Activated CD8-positive, alpha-beta memory T cell treated with anti-CD3 and anti-CD28 coated beads, Interleukin-2, amount 10 ng/mL, durations not matched to agents 7 days and 5 days (primary cell): ENCODE data around the gene ZSWIM6. TPM values are rescaled to one million over a fixed set of nuclear protein-coding genes. Genes with fewer than 3 reads are reported as not detected.
"Not testable (repeated sequence)": the region's sequence is repeated elsewhere in the genome, so short reads cannot be mapped to it uniquely, and the experiment has no call there.

ENCODE experiments used
- ATAC-seq: fragments of 150-1000 bp; cut with Tn5 transposase; one replicate; pipeline ENCODE4 v1.10.0; 2021; ENCODE audit warnings: moderate library complexity
- CTCF ChIA-PET: fragments of 350-600 bp; sonication (Branson Sonifier 250); formaldehyde crosslinking; loops from one replicate; lab custom pipeline; 2021; ENCODE audit warnings: antibody characterized with exemption; lab: Charles Lee
- DNase-seq: peaks from one replicate; pipeline ENCODE4 v3.0.0-alpha.2; 2020
- H3K27ac Mint-ChIP-seq: one replicate; pipeline ENCODE4 v1.8.0; 2021; ENCODE audit warnings: mild to moderate bottlenecking, mixed read lengths
- H3K27me3 Mint-ChIP-seq: one replicate; pipeline ENCODE4 v1.8.0; 2021; ENCODE audit warnings: mixed read lengths
- H3K36me3 Mint-ChIP-seq: one replicate; pipeline ENCODE4 v1.8.0; 2021; ENCODE audit warnings: mild to moderate bottlenecking, mixed read lengths
- H3K4me1 Mint-ChIP-seq: one replicate; pipeline ENCODE4 v1.8.0; 2021; ENCODE audit warnings: mixed read lengths
- H3K4me3 Mint-ChIP-seq: one replicate; pipeline ENCODE4 v1.8.0; 2021; ENCODE audit warnings: mild to moderate bottlenecking, moderate library complexity, mixed read lengths
- H3K9me3 Mint-ChIP-seq: one replicate; pipeline ENCODE4 v1.8.0; 2022; ENCODE audit warnings: low read depth, mixed read lengths
- total RNA-seq, 2 experiments: library from RNA; stranded (reverse); gene quantifications; one replicate each; pipeline ENCODE4 v1.2.3, GENCODE V29; 2021

ZSWIM6 gene
- total RNA-seq, 2 experiments from 2014 or later, result 5.9 to 7.6 TPM

GRCh38 chr5:61401726-61402125, 69.7 kb downstream of the ZSWIM6 start:
- CTCF ChIA-PET, result no interaction called here
- no peak overlapping the region for H3K27ac Mint-ChIP-seq
- H3K4me1 Mint-ChIP-seq, result peaks cover 9% of the 10 kb centered on the region
- H3K4me3 Mint-ChIP-seq, result no peak overlapping the region
- no peaks in the 10 kb centered on the region for H3K9me3 Mint-ChIP-seq
- no peaks in the 10 kb centered on the region for H3K27me3 Mint-ChIP-seq
- no peak for ATAC-seq
- no peak for DNase-seq
- peaks cover 5% of the 10 kb centered on the region for H3K36me3 Mint-ChIP-seq

GRCh38 chr5:61402244-61402823, 70.3 kb downstream of the ZSWIM6 start:
- Mint-ChIP-seq H3K27me3 (no peaks in the 10 kb centered on the region), H3K27ac (no peak overlapping the region), H3K4me3 (no peak overlapping the region), H3K36me3 (peaks cover 5% of the 10 kb centered on the region), H3K4me1 (peaks cover 9% of the 10 kb centered on the region), H3K9me3 (no peaks in the 10 kb centered on the region)
- ATAC-seq (no peak), DNase-seq (no peak)
- CTCF ChIA-PET, result no interaction called here

GRCh38 chr5:61402970-61403900, 71.2 kb downstream of the ZSWIM6 start:
- H3K27ac Mint-ChIP-seq, result no peak overlapping the region

GRCh38 chr5:61405511-61406295, 73.6 kb downstream of the ZSWIM6 start:
- ATAC-seq (no peak), DNase-seq (no peak)
- Mint-ChIP-seq H3K27me3 (peaks cover 4% of the 10 kb centered on the region), H3K4me1 (peaks cover 31% of the 10 kb centered on the region), H3K27ac (no peak overlapping the region), H3K4me3 (no peak overlapping the region), H3K9me3 (peaks cover 2% of the 10 kb centered on the region), H3K36me3 (peaks cover 8% of the 10 kb centered on the region)
- CTCF ChIA-PET, result no interaction called here

More at GRCh38 chr5:61402970-61403900, 71.2 kb downstream of the ZSWIM6 start:
- H3K9me3 Mint-ChIP-seq, result no peaks in the 10 kb centered on the region
- H3K36me3 Mint-ChIP-seq, result peaks cover 5% of the 10 kb centered on the region
- peaks cover 4% of the 10 kb centered on the region for H3K27me3 Mint-ChIP-seq
- DNase-seq (no peak), ATAC-seq (no peak)
- peaks cover 15% of the 10 kb centered on the region for H3K4me1 Mint-ChIP-seq
- H3K4me3 Mint-ChIP-seq, result no peak overlapping the region
- CTCF ChIA-PET, result interaction anchor here (0.7 kb wide), 1 partner anchor 129 kb away, joined by 3 read pairs; no protein-coding TSS in a partner anchor

GRCh38 chr5:61406497-61406896, 74.4 kb downstream of the ZSWIM6 start:
- H3K4me3 Mint-ChIP-seq, H3K27me3 Mint-ChIP-seq, H3K36me3 Mint-ChIP-seq, H3K9me3 Mint-ChIP-seq, DNase-seq, ATAC-seq, CTCF ChIA-PET, H3K27ac Mint-ChIP-seq: not testable (repeated sequence)
- peaks cover 31% of the 10 kb centered on the region for H3K4me1 Mint-ChIP-seq

- Mint-ChIP-seq H3K9me3 (peaks cover 2% of the 10 kb centered on the region), H3K27ac (no peak overlapping the region), H3K36me3 (peaks cover 8% of the 10 kb centered on the region), H3K4me1 (peaks cover 27% of the 10 kb centered on the region), H3K27me3 (peaks cover 4% of the 10 kb centered on the region), H3K4me3 (no peak overlapping the region)
- ATAC-seq (no peak), DNase-seq (no peak)
- CTCF ChIA-PET, result interaction anchor here (1.3 kb wide), 1 partner anchor 708 kb away, joined by 3 read pairs; the partner anchor contains the start of gene DEPDC1B
These were observed 75.7 kb downstream of the ZSWIM6 start for GRCh38 chr5:61407706-61408270.

- Mint-ChIP-seq H3K36me3 (peaks cover 7% of the 10 kb centered on the region), H3K9me3 (peaks cover 2% of the 10 kb centered on the region), H3K4me3 (peak overlapping the region; percentile 53), H3K27me3 (peaks cover 4% of the 10 kb centered on the region), H3K4me1 (peaks cover 24% of the 10 kb centered on the region), H3K27ac (peak overlapping the region; percentile 80)
- ATAC-seq (peak; percentile 100), DNase-seq (peak; percentile 97)
- CTCF ChIA-PET, result interaction anchor here (0.7 to 1.3 kb wide), 3 partner anchors 77 to 709 kb away, joined by 3 read pairs; partner anchors contain the start of gene DEPDC1B
These were observed 76.6 kb downstream of the ZSWIM6 start for GRCh38 chr5:61408476-61409168.

GRCh38 chr5:61409568-61409967, 77.5 kb downstream of the ZSWIM6 start:
- no peak overlapping the region for H3K4me3 Mint-ChIP-seq
- DNase-seq, result no peak
- peaks cover 5% of the 10 kb centered on the region for H3K9me3 Mint-ChIP-seq
- peaks cover 27% of the 10 kb centered on the region for H3K4me1 Mint-ChIP-seq
- CTCF ChIA-PET, result interaction anchor here (1.3 kb wide), 1 partner anchor 248 kb away, joined by 3 read pairs; no protein-coding TSS in a partner anchor
- H3K36me3 Mint-ChIP-seq, result peaks cover 8% of the 10 kb centered on the region
- peaks cover 4% of the 10 kb centered on the region for H3K27me3 Mint-ChIP-seq
- no peak for ATAC-seq
- H3K27ac Mint-ChIP-seq, result no peak overlapping the region

- Mint-ChIP-seq H3K36me3 (peaks cover 8% of the 10 kb centered on the region), H3K27me3 (peaks cover 4% of the 10 kb centered on the region), H3K4me1 (peaks cover 27% of the 10 kb centered on the region), H3K4me3 (no peak overlapping the region), H3K27ac (no peak overlapping the region), H3K9me3 (peaks cover 5% of the 10 kb centered on the region)
- ATAC-seq (no peak), DNase-seq (no peak)
- CTCF ChIA-PET, result no interaction called here
These were observed 78.8 kb downstream of the ZSWIM6 start for GRCh38 chr5:61410811-61411210.

GRCh38 chr5:61412361-61412760, 80.3 kb downstream of the ZSWIM6 start:
- peaks cover 5% of the 10 kb centered on the region for H3K9me3 Mint-ChIP-seq
- H3K27ac Mint-ChIP-seq, result no peak overlapping the region
- H3K4me1 Mint-ChIP-seq, result peaks cover 30% of the 10 kb centered on the region
- ATAC-seq, result no peak
- CTCF ChIA-PET, result no interaction called here
- H3K4me3 Mint-ChIP-seq, result no peak overlapping the region
- H3K36me3 Mint-ChIP-seq, result peaks cover 8% of the 10 kb centered on the region
- peaks cover 4% of the 10 kb centered on the region for H3K27me3 Mint-ChIP-seq
- no peak for DNase-seq

- H3K9me3 Mint-ChIP-seq, ATAC-seq, H3K27me3 Mint-ChIP-seq, H3K4me3 Mint-ChIP-seq, DNase-seq, H3K36me3 Mint-ChIP-seq, H3K27ac Mint-ChIP-seq, CTCF ChIA-PET: not testable (repeated sequence)
- H3K4me1 Mint-ChIP-seq, result peaks cover 28% of the 10 kb centered on the region
These were observed 81.1 kb downstream of the ZSWIM6 start for GRCh38 chr5:61413205-61413604.

GRCh38 chr5:61414806-61415205, 82.7 kb downstream of the ZSWIM6 start:
- ATAC-seq (no peak), DNase-seq (no peak)
- CTCF ChIA-PET, result interaction anchor here (1.1 to 1.5 kb wide), 2 partner anchors 11 to 17 kb away, joined by 3 to 4 read pairs; no protein-coding TSS in a partner anchor
- H3K27me3 Mint-ChIP-seq, result no peaks in the 10 kb centered on the region
- H3K27ac Mint-ChIP-seq, result no peak overlapping the region
- no peak overlapping the region for H3K4me3 Mint-ChIP-seq
- peaks cover 5% of the 10 kb centered on the region for H3K36me3 Mint-ChIP-seq
- peaks cover 14% of the 10 kb centered on the region for H3K4me1 Mint-ChIP-seq
- peaks cover 3% of the 10 kb centered on the region for H3K9me3 Mint-ChIP-seq
